CD4-positive, alpha-beta T cell treated with Interleukin-15 for 1 hour (primary cell): Measurements from ENCODE around the gene MRPL12.

Experiments used
- DNase-seq: peaks from one replicate; pipeline ENCODE4 v3.0.0-alpha.2; 2020

The MRPL12 gene

GRCh38 chr17:81702934-81703746, at the start of gene MRPL12:
MRPL12 (plus strand) TSS chr17:81703367; CDS start chr17:81703502, 135 bp downstream.
- DNase-seq, result peak; percentile 90

- no peak for DNase-seq
These were observed 47.6 kb upstream of the MRPL12 start for GRCh38 chr17:81655378-81656117.

GRCh38 chr17:81656118-81656743, 46.9 kb upstream of the MRPL12 start, which contains the start of gene PDE6G:
PDE6G (minus strand) TSS chr17:81656542; CDS start chr17:81653305, 3,237 bp downstream.
- DNase-seq, result no peak

GRCh38 chr17:81656835-81657234, 46.3 kb upstream of the MRPL12 start:
- no peak for DNase-seq

GRCh38 chr17:81659038-81659437, 44.1 kb upstream of the MRPL12 start:
- DNase-seq, result no peak

GRCh38 chr17:81660441-81660840, 42.7 kb upstream of the MRPL12 start:
- DNase-seq, result no peak

- no peak for DNase-seq
These were observed 41.2 kb upstream of the MRPL12 start for GRCh38 chr17:81662002-81662401.

GRCh38 chr17:81664051-81664470, 39.1 kb upstream of the MRPL12 start:
- no peak for DNase-seq

- no peak for DNase-seq
These were observed 37.7 kb upstream of the MRPL12 start for GRCh38 chr17:81665205-81666091.

GRCh38 chr17:81666092-81666341, 37.1 kb upstream of the MRPL12 start:
- DNase-seq, result no peak

GRCh38 chr17:81666342-81667191, 36.6 kb upstream of the MRPL12 start, which contains the start of the genes CCDC137 and OXLD1:
CCDC137 (plus strand) TSS chr17:81666737; CDS start chr17:81666767, 30 bp downstream.
OXLD1 (minus strand) TSS chr17:81666605; CDS start chr17:81666577, 28 bp downstream.
- DNase-seq, result peak; percentile 91

GRCh38 chr17:81667754-81668153, 35.4 kb upstream of the MRPL12 start:
- no peak for DNase-seq

GRCh38 chr17:81672504-81672903, 30.7 kb upstream of the MRPL12 start:
- no peak for DNase-seq

- no peak for DNase-seq
These were observed 30.2 kb upstream of the MRPL12 start for GRCh38 chr17:81672954-81673353.

GRCh38 chr17:81673561-81674258, 29.5 kb upstream of the MRPL12 start:
- no peak for DNase-seq

GRCh38 chr17:81675515-81676221, 27.5 kb upstream of the MRPL12 start:
- DNase-seq, result peak; percentile 39

- DNase-seq, result no peak
These were observed 26.3 kb upstream of the MRPL12 start for GRCh38 chr17:81676906-81677305.

- DNase-seq, result no peak
These were observed 23.0 kb upstream of the MRPL12 start for GRCh38 chr17:81680150-81680549.

GRCh38 chr17:81681672-81682071, 21.5 kb upstream of the MRPL12 start:
- no peak for DNase-seq

GRCh38 chr17:81682565-81683207, 20.5 kb upstream of the MRPL12 start:
- DNase-seq, result no peak
